K562 treated with DMSO at 1 percent for 12 hours (cell line): Measurements from ENCODE around the gene KLHL10. TPM values are rescaled to one million over a fixed set of nuclear protein-coding genes. Genes with fewer than 3 reads are reported as not detected.

Source experiments
- total RNA-seq: library from RNA; unstranded; fragments of 300-600 nt; gene quantifications from 2 replicates; pipeline ENCODE4 v1.2.3, GENCODE V29; 2022; ENCODE audit not compliant: insufficient read depth

Gene KLHL10
- total RNA-seq = not detected in 2 replicates

GRCh38 chr17:41837761-41838538, at the start of gene KLHL10:
Gene KLHL10 (plus strand): TSS chr17:41837825. CDS start chr17:41837933, 108 bp downstream.

GRCh38 chr17:41811549-41812380, 25.9 kb upstream of the KLHL10 start, which contains the start of gene P3H4:
Gene P3H4 (minus strand): TSS chr17:41811949. CDS start chr17:41811915, 34 bp downstream.

DNA sequence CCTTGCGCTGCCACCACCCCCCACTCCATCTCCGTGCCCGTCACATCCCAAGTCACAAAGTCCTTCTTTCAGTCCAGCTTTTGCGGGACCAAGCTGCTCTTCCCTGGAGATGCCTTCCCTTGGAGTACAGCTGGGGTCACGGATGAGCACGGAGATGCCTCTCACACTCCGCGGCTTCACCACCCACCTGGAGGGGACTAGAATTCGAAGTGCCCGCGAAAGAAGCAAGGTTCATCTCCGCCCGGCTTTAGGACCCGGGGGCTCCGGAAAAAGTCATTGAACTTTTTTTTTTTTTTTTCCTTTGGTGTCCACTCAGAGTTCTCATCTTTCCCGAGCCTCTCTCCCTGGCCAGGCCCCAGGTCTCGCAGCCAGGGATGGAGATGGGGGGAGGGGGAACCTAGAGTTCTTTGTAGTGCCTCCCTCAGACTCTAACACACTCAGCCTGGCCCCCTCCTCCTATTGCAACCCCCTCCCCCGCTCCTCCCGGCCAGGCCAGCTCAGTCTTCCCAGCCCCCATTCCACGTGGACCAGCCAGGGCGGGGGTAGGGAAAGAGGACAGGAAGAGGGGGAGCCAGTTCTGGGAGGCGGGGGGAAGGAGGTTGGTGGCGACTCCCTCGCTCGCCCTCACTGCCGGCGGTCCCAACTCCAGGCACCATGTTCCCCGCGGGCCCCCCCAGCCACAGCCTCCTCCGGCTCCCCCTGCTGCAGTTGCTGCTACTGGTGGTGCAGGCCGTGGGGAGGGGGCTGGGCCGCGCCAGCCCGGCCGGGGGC, 25.1 kb upstream of the KLHL10 start, which contains the start of gene FKBP10:
FKBP10 (plus strand) TSS at position 624 of the 771 bp plus-strand sequence; CDS start at position 655, 31 bp downstream.

DNA sequence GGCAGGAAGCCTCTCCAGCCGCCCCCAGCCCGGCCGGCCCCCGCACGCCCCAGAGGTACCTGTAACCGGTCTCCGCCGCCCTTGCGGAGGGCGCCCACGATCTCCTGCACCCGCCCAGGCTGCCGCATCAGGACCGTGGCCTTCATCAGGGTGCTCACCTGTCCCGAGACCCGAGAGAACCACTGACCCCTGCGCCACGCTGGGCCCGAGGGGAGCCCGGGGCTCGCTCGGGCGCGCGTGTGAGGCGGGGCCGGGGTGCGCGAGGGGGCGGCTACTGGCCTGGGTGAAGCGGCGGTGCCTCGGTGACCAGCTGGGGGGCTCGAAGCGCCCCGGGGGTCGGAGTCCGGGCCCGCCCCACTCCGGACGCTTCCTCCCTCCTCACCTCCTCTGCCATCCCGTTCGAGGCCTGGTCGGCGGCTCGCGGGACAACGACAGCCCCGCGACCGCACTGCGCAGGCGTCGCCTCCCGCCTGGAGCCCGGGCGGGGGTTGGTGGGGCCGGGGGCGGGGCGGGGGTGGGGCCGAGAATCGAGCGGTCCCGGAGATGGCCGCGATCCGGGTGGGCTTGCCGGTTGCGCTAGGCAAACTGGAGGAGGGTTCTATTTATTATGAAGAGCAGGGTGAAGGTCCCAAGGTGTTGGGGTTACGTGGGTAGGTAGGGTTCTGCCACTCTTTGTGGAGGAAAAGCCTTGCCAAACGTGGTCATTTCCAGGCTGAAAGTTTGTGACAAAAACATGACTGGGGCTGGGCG, 1.6 kb upstream of the KLHL10 start, which contains the start of gene NT5C3B:
NT5C3B (minus strand) TSS at position 433 of the 750 bp plus-strand sequence; CDS start at position 394, 39 bp downstream.

DNA sequence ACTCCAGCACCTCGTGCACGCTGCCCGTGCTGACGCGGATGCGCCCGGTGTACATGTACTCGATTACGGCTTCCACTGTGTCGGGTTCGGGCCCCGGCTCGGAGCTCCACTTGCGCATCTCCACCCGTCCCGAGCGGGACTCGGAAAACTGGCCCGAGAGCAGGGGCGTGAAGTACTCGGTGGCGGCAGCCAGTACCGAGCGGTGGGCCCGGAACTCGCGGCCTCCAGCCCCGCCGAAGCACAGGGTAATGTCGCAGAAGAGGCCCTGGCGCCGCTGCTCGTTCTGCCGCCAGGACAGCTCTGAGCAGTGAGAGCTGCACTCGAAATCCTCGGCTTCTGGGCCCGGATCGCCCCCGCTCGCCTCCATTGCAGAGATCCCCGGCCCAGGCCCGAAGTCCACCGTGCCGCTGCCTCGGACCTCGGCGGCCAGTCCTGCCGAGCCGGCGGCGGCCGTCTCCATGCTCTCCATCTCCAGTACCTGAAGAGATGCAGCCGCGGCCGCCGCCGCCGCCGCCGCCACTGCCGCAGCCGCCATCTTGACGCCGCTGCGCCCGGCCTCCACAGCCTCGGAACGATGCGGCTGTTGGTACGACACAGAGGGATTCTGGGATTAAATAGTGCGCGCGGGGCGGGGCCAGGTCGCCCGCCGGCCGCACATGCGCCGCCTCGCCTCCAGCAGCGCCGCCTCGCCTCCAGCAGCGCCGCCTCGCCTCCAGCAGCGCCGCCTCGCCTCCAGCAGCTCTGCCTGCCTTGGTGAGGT, 27.4 kb downstream of the KLHL10 start, which contains the start of gene KLHL11:
KLHL11 (minus strand) TSS at position 588 of the 760 bp plus-strand sequence; CDS start at position 535, 53 bp downstream.

Other genes with a start within 250 kb of the KLHL10 start
- gene KRT16, start 225.1 kb upstream of the KLHL10 start, total RNA-seq = not detected in 2 replicates
- not detected in 2 replicates for gene KRT17, start 213.2 kb upstream of the KLHL10 start, total RNA-seq
- 1,324 and 1,369 TPM in 2 replicates for gene EIF1, start 148.9 kb upstream of the KLHL10 start, total RNA-seq
- not detected in 2 replicates for gene GAST, start 125.5 kb upstream of the KLHL10 start, total RNA-seq
- not detected in 2 replicates for gene HAP1, start 103.2 kb upstream of the KLHL10 start, total RNA-seq
- gene JUP, start 51.1 kb upstream of the KLHL10 start, total RNA-seq = 157 and 245 TPM in 2 replicates
- 2.8 and 4.4 TPM in 2 replicates for gene P3H4, start 25.9 kb upstream of the KLHL10 start, total RNA-seq
- 0.90 and 3.6 TPM in 2 replicates for gene FKBP10, start 24.8 kb upstream of the KLHL10 start, total RNA-seq
- 83.3 and 95.7 TPM in 2 replicates for gene NT5C3B, start 1.6 kb upstream of the KLHL10 start, total RNA-seq
- 2.3 and 6.1 TPM in 2 replicates for gene KLHL11, start 27.6 kb downstream of the KLHL10 start, total RNA-seq
- 42.0 and 106 TPM in 2 replicates for gene ACLY, start 81.1 kb downstream of the KLHL10 start, total RNA-seq
- 0.36 and 1.4 TPM in 2 replicates for gene ODAD4, start 92.8 kb downstream of the KLHL10 start, total RNA-seq
- gene CNP, start 129.0 kb downstream of the KLHL10 start, total RNA-seq = 34.5 and 50.2 TPM in 2 replicates
- gene DNAJC7, start 179.6 kb downstream of the KLHL10 start, total RNA-seq = 88.5 and 114 TPM in 2 replicates
- 60.7 and 119 TPM in 2 replicates for gene NKIRAS2, start 182.3 kb downstream of the KLHL10 start, total RNA-seq
- gene C17orf113, start 212.8 kb downstream of the KLHL10 start, total RNA-seq = 2.0 and 2.4 TPM in 2 replicates